K562 (cell line): Measurements from ENCODE around the gene SSR2. TPM values are rescaled to one million over a fixed set of nuclear protein-coding genes. Genes with fewer than 3 reads are reported as not detected.

Source experiments
- ATAC-seq: fragments of 200-7000 bp; cut with Tn5 transposase; 3 replicates; pipeline ENCODE4 v1.9.1; 2020; ENCODE audit warnings: moderate library complexity
- BruUV-seq: library from RNA; stranded (reverse); fragments of 400-500 nt; replicated peaks from 2 replicates; lab custom pipeline; 2021; lab: Mats Ljungman, UMichigan
- CTCF ChIA-PET: fragments of 300-600 bp; formaldehyde crosslinking; extraction: SDS; loops from one replicate; lab custom pipeline; 2021; ENCODE audit warnings: low intra/inter-chr PET ratio; lab: Yijun Ruan, JAX
- POLR2A ChIA-PET: fragments of 300-600, 350-650 bp; sonication (Branson Sonifier 250); formaldehyde crosslinking; extraction: SDS; loops from one replicate; lab custom pipeline; 2021; ENCODE audit warnings: antibody characterized with exemption, inconsistent platforms; lab: Yijun Ruan, JAX
- DNase-seq, 4 experiments: peaks; one replicate each; pipeline versions ENCODE4 v3.0.0 to v3.0.0-alpha.2; 2011 to 2018; ENCODE audit warnings: low spot score in 3 of 4, mixed read lengths in 3 of 4; ENCODE audit errors: extremely low read depth in 1 of 4
- FAIRE-seq: peaks from 2 replicates; lab custom pipeline; 2011; peaks lifted over from hg19 to GRCh38; lab: Jason Lieb, UNC
- H2AFZ ChIP-seq: 2 replicates; pipeline ENCODE4 v1.6.0; 2011; ENCODE audit warnings: low read depth, low read length, control low read depth, inconsistent platforms
- H3K27ac ChIP-seq: fragments of 200-600 bp; 3 replicates; pipeline ENCODE4 v1.8.0; 2011; ENCODE audit warnings: low read depth, mild to moderate bottlenecking, control low read depth, inconsistent platforms, low read length, moderate library complexity, mixed read lengths; ENCODE audit errors: extremely low read depth
- H3K27me3 ChIP-seq, 2 experiments: fragments of 300-600 bp in 1 of 2; 2 replicates in 1 of 2; 3 replicates in 1 of 2; pipeline versions ENCODE4 v1.6.0 to v1.8.0; 2011; ENCODE audit warnings: inconsistent platforms in 2 of 2, low read length in 2 of 2, mild to moderate bottlenecking in 1 of 2, mixed read lengths in 1 of 2, moderate library complexity in 1 of 2; ENCODE audit not compliant: control insufficient read depth in 2 of 2, insufficient read depth in 2 of 2
- H3K36me3 ChIP-seq: fragments of 300-600 bp; 3 replicates; pipeline ENCODE4 v1.8.0; 2011; ENCODE audit warnings: mild to moderate bottlenecking, low read length, inconsistent platforms; ENCODE audit not compliant: control insufficient read depth, insufficient read depth
- H3K4me1 ChIP-seq, 2 experiments: fragments of 200-600 bp in 1 of 2; replicated peaks in 1 of 2; 2 replicates in 1 of 2; 3 replicates in 1 of 2; pipeline versions ENCODE4 v1.5.1 to v1.8.0; 2011; ENCODE audit warnings: inconsistent platforms in 2 of 2, low read length in 2 of 2, mild to moderate bottlenecking in 1 of 2, mixed read lengths in 1 of 2, moderate library complexity in 1 of 2; ENCODE audit not compliant: control insufficient read depth in 2 of 2, insufficient read depth in 2 of 2
- H3K4me2 ChIP-seq: 2 replicates; pipeline ENCODE4 v1.6.1; 2011; ENCODE audit warnings: low read length, control low read depth, inconsistent platforms, mixed read lengths; ENCODE audit not compliant: insufficient read depth
- H3K4me3 ChIP-seq: fragments of 200-600 bp; sonication (generic), shearing (Covaris generic); 2 replicates; pipeline ENCODE4 v1.5.1; 2016; ENCODE audit warnings: control low read depth, inconsistent platforms
- H3K79me2 ChIP-seq: fragments of 200-600 bp; 3 replicates; pipeline ENCODE4 v1.8.0; 2011; ENCODE audit warnings: low read length, inconsistent platforms; ENCODE audit not compliant: control insufficient read depth, insufficient read depth
- H3K9ac ChIP-seq, 2 experiments: 2 replicates each; pipeline versions ENCODE4 v1.6.0 to v1.6.1; 2011; ENCODE audit warnings: low read depth in 2 of 2, low read length in 2 of 2, control low read depth in 1 of 2, inconsistent platforms in 1 of 2, mild to moderate bottlenecking in 1 of 2, mixed read lengths in 1 of 2; ENCODE audit not compliant: insufficient read depth in 1 of 2
- H3K9me1 ChIP-seq: one replicate; pipeline ENCODE4 v1.6.0; 2011; ENCODE audit warnings: inconsistent platforms, mild to moderate bottlenecking, low read length, moderate library complexity; ENCODE audit not compliant: control insufficient read depth, insufficient read depth
- H3K9me3 ChIP-seq: replicated peaks from 2 replicates; pipeline ENCODE4 v1.5.1; 2011; ENCODE audit warnings: low read depth, low read length, inconsistent platforms; ENCODE audit not compliant: control insufficient read depth, insufficient read depth
- H4K20me1 ChIP-seq: replicated peaks from 2 replicates; pipeline ENCODE4 v1.6.1; 2011; ENCODE audit warnings: low read length, inconsistent platforms, mixed read lengths; ENCODE audit not compliant: control insufficient read depth, insufficient read depth
- JUNB ChIP-seq: fragments of 450-650 bp; formaldehyde crosslinking; conservative IDR thresholded peaks from 2 replicates; pipeline ENCODE4 v1.4.0; 2020; ENCODE audit warnings: mild to moderate bottlenecking
- SMARCE1 ChIP-seq: fragments of 450-650 bp; IDR thresholded peaks from 2 replicates; pipeline ENCODE4 v1.7.1; 2016; ENCODE audit warnings: mild to moderate bottlenecking
- SPI1 ChIP-seq: IDR thresholded peaks from 2 replicates; pipeline ENCODE4 v1.6.1; 2011; ENCODE audit warnings: low read depth, low read length, control low read depth, borderline replicate concordance
- ZNF146 ChIP-seq: IDR thresholded peaks from one replicate; pipeline ENCODE4 v1.6.1; 2018; ENCODE audit warnings: missing compliant biosample characterization; ENCODE audit not compliant: unreplicated experiment
- WGBS: fragments of 100-300 bp; shearing (Covaris generic); methylation state at CpG from one replicate; pipeline ENCODE4 v1.1.6; 2016; ENCODE audit warnings: low coverage, mixed read lengths; ENCODE audit not compliant: insufficient coverage; ENCODE audit errors: missing lambda C conversion rate; 5-methylcytosine and 5-hydroxymethylcytosine counted together
- in situ Hi-C: fragments of 300-500 bp; cut with MboI; formaldehyde crosslinking; loops from 4 replicates; pipeline ENCODE4 v1.15.0; 2018; ENCODE audit warnings: inconsistent platforms, mixed read lengths
- intact Hi-C: fragments of 100-400 bp; cut with micrococcal nuclease; formaldehyde crosslinking; loops from 2 replicates; pipeline ENCODE4 v1.14.2; 2022
- polyA plus RNA-seq, 8 experiments: library from polyadenylated mRNA; depleted of rRNA in 4 of 8; stranded (reverse) in 5 of 8; unstranded in 3 of 8; fragments of >200 nt; fragmentation: Nextera tagmentation in 2 of 8; fragmentation: Illumina TruSeq in 1 of 8; extraction: Ambion mirVana in 2 of 8; extraction: Trizol in 1 of 8; gene quantifications; 2 replicates each; pipeline versions ENCODE4 v1.2.1 to v1.2.3, GENCODE V29; 2011 to 2014; ENCODE audit warnings: inconsistent platforms in 1 of 8, missing spikeins in 1 of 8
- total RNA-seq, 7 experiments: library from RNA; depleted of rRNA in 6 of 7; stranded (reverse); fragments of >200 nt in 6 of 7; fragmentation: Illumina TruSeq in 2 of 7; extraction: Trizol in 2 of 7; gene quantifications; 2 replicates each; pipeline versions ENCODE4 v1.2.1 to v1.2.3, GENCODE V29; 2011 to 2021; ENCODE audit warnings: low replicate concordance in 1 of 7

Gene SSR2
- total and polyA plus RNA-seq, 9 of the 15 experiments (the other 6 are each of a cell fraction or from before 2014, with no cell fraction given) = 161 to 411 (median 240) TPM

DNA sequence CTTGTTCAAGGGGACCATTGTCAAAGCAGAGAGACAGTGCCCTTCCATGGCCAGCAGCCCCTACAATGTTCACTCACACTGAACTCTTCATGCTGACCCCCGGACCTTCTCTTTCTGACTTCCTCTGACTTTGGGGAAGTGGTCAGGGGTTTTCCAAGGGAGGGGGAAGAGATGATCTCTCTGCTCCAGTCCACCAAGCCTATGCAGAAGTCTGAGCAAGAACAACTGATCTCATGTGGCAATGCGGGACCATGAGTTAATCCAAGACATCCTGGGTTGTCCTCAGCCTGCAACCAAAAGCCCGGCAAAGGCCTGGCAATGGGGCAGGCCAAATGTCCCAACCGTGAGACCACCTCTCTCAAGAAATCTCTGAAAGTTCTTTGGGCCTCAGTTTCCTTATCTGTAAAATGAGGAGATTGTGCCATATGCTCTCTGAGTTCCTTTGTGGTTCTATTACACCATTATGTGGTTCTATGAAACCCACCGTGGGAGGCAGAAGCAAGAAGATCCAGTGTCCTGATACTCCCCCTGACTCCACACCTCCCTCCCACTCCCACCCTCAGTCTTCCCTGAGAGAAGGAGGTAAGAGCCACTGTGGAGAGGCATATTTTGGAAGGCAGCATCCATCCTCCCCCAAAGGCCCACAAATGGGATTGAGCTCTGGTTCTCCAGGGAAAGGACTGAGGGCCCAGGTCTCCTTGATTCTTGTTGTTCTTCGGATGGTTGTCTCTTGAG, 30.6 kb downstream of the SSR2 start:
- Histone ChIP-seq H3K79me2 (no peaks in the 10 kb centered on the region), H3K36me3 (no peaks in the 10 kb centered on the region), H3K27ac (no peak overlapping the region), H2AFZ (no peak overlapping the region)
- ATAC-seq = no peak
- BruUV-seq = no TSS peak
- intact Hi-C loops = no loop called here
- TF ChIP-seq SMARCE1 = no peak
- peak; percentile 78; the same call in 1 of the 2 replicates for TF ChIP-seq SPI1
- no peak for TF ChIP-seq JUNB (CRISPR knock-in tag)
- TF ChIP-seq ZNF146 (CRISPR knock-in tag) = no peak
- TF ChIP-seq, all 486 proteins: peak for 1
- Histone ChIP-seq H3K4me1 (peaks cover 2 to 7% of the 10 kb centered on the region in 2 experiments; a peak in 4 of 5 replicates), H3K9me1 (no peaks in the 10 kb centered on the region), H3K9ac (no peak overlapping the region), H4K20me1 (no peaks in the 10 kb centered on the region), H3K4me2 (no peak overlapping the region), H3K27me3 (no peaks in the 10 kb centered on the region), H3K4me3 (no peak overlapping the region), H3K9me3 (no peaks in the 10 kb centered on the region)
- FAIRE-seq (peak; percentile 19), DNase-seq (no peak)
- in situ Hi-C loops = no loop called here
- POLR2A ChIA-PET = interaction anchor here (0.6 to 1.7 kb wide), 8 partner anchors 13 to 446 kb away, joined by 3 to 6 read pairs (median 4); no protein-coding TSS in a partner anchor
- 62% methylated on average over 6 of the region's 6 CpGs for WGBS
- CTCF ChIA-PET = interaction anchor here (0.7 to 3.5 kb wide), 3 partner anchors 51 to 129 kb away, joined by 3 to 42 read pairs (median 5); partner anchors contain the start of gene KHDC4
